GM21360 (cell line): ENCODE measurements around the gene TLNRD1.
"Not testable (repeated sequence)": the region's sequence is repeated elsewhere in the genome, so short reads cannot be mapped to it uniquely, and the experiment has no call there.

Experiments
- ATAC-seq: cut with Tn5 transposase; IDR thresholded peaks from one replicate; pipeline ENCODE4 v1.9.1; 2021; ENCODE audit warnings: mild to moderate bottlenecking, moderate library complexity; ENCODE audit not compliant: unreplicated experiment

TLNRD1 gene

GRCh38 chr15:81000624-81001151 lies at the start of gene TLNRD1:
TLNRD1 (plus strand) TSS chr15:81000923; CDS start chr15:81002272, 1,349 bp downstream.
- ATAC-seq, result peak; percentile 50

- no peak for ATAC-seq
Observed at GRCh38 chr15:80951941-80952340, 48.8 kb upstream of the TLNRD1 start.

- no peak for ATAC-seq
Observed at GRCh38 chr15:80953001-80953952, 47.4 kb upstream of the TLNRD1 start.

GRCh38 chr15:80953953-80954778 lies 46.6 kb upstream of the TLNRD1 start:
- ATAC-seq, result no peak

- not testable (repeated sequence) for ATAC-seq
Observed at GRCh38 chr15:80955571-80956452, 44.9 kb upstream of the TLNRD1 start.

GRCh38 chr15:80957556-80957955 lies 43.2 kb upstream of the TLNRD1 start:
- ATAC-seq, result no peak

GRCh38 chr15:80957976-80958375 lies 42.7 kb upstream of the TLNRD1 start:
- no peak for ATAC-seq

- no peak for ATAC-seq
Observed at GRCh38 chr15:80958818-80959495, 41.8 kb upstream of the TLNRD1 start.

- not testable (repeated sequence) for ATAC-seq
Observed at GRCh38 chr15:80965454-80965853, 35.3 kb upstream of the TLNRD1 start.

GRCh38 chr15:80966431-80967197 lies 34.1 kb upstream of the TLNRD1 start:
- no peak for ATAC-seq

GRCh38 chr15:80967451-80967850 lies 33.3 kb upstream of the TLNRD1 start:
- ATAC-seq, result no peak

GRCh38 chr15:80967991-80968510 lies 32.7 kb upstream of the TLNRD1 start:
- no peak for ATAC-seq

GRCh38 chr15:80969316-80969715 lies 31.4 kb upstream of the TLNRD1 start:
- no peak for ATAC-seq

GRCh38 chr15:80970018-80970657 lies 30.6 kb upstream of the TLNRD1 start:
- no peak for ATAC-seq

GRCh38 chr15:80970658-80971057 lies 30.1 kb upstream of the TLNRD1 start:
- no peak for ATAC-seq

- ATAC-seq, result no peak
Observed at GRCh38 chr15:80971143-80971542, 29.6 kb upstream of the TLNRD1 start.

- ATAC-seq, result no peak
Observed at GRCh38 chr15:80972276-80972675, 28.4 kb upstream of the TLNRD1 start.

GRCh38 chr15:80974914-80975313 lies 25.8 kb upstream of the TLNRD1 start:
- no peak for ATAC-seq
